Fibroblast of gingiva (primary cell): ENCODE results near the gene PLPPR1.

Experiments used
- DNase-seq: peaks from one replicate; pipeline ENCODE4 v3.0.0-alpha.2; 2011; ENCODE audit warnings: low read depth

Gene PLPPR1

GRCh38 chr9:101350285-101350684 is 321.8 kb downstream of the PLPPR1 start:
- no peak for DNase-seq

GRCh38 chr9:101352892-101353463 is 324.5 kb downstream of the PLPPR1 start:
- no peak for DNase-seq

GRCh38 chr9:101353683-101354082 is 325.2 kb downstream of the PLPPR1 start:
- no peak for DNase-seq

GRCh38 chr9:101354143-101354764 is 325.7 kb downstream of the PLPPR1 start:
- no peak for DNase-seq

- no peak for DNase-seq
Measured at GRCh38 chr9:101354765-101355708, 326.5 kb downstream of the PLPPR1 start.

GRCh38 chr9:101356619-101357018 is 328.1 kb downstream of the PLPPR1 start:
- DNase-seq = no peak

GRCh38 chr9:101359679-101360078 is 331.2 kb downstream of the PLPPR1 start:
- DNase-seq = no peak

GRCh38 chr9:101360647-101361046 is 332.1 kb downstream of the PLPPR1 start:
- no peak for DNase-seq

GRCh38 chr9:101362450-101362849 is 333.9 kb downstream of the PLPPR1 start:
- no peak for DNase-seq

- DNase-seq = no peak
Measured at GRCh38 chr9:101365181-101365580, 336.7 kb downstream of the PLPPR1 start.

GRCh38 chr9:101366038-101366756 is 337.7 kb downstream of the PLPPR1 start:
- no peak for DNase-seq

- no peak for DNase-seq
Measured at GRCh38 chr9:101367323-101367722, 338.8 kb downstream of the PLPPR1 start.

- DNase-seq = no peak
Measured at GRCh38 chr9:101369286-101369685, 340.8 kb downstream of the PLPPR1 start.

GRCh38 chr9:101369884-101370531 is 341.5 kb downstream of the PLPPR1 start:
- DNase-seq = no peak

- DNase-seq = no peak
Measured at GRCh38 chr9:101371813-101372212, 343.3 kb downstream of the PLPPR1 start.

- no peak for DNase-seq
Measured at GRCh38 chr9:101372327-101373118, 344.0 kb downstream of the PLPPR1 start.
